MM.1S (cell line): ENCODE data around the gene HEATR1.

Source experiments
- CTCF ChIP-seq: fragments of 300-600 bp; sonication (generic); IDR thresholded peaks from 2 replicates; pipeline ENCODE4 v1.5.1; 2016; ENCODE audit warnings: antibody characterized with exemption, low read length, mixed read lengths
- EZH2 ChIP-seq: fragments of 300-600 bp; sonication (generic); optimal IDR thresholded peaks from 2 replicates; pipeline ENCODE3; 2017; ENCODE audit warnings: low read depth, mild to moderate bottlenecking, antibody characterized with exemption, low read length, mixed read lengths

GRCh38 chr1:236558081-236558480 lies 46.2 kb downstream of the HEATR1 start:
- no peak for TF ChIP-seq CTCF
- no peak for TF ChIP-seq EZH2
